IMR-90 (cell line): ENCODE results near the gene PRKCE.

Source experiments
- BHLHE40 ChIP-seq: fragments of 150-350 bp; IDR thresholded peaks from 2 replicates; pipeline ENCODE4 v1.6.1; 2016; ENCODE audit warnings: mild to moderate bottlenecking, low read depth, low read length
- CTCF ChIP-seq: conservative IDR thresholded peaks from 2 replicates; pipeline ENCODE4 v1.5.1; 2012; ENCODE audit warnings: mild to moderate bottlenecking, low read depth, low read length, improper control_type of control experiment
- USF2 ChIP-seq: fragments of 150-350 bp; IDR thresholded peaks from 2 replicates; pipeline ENCODE4 v1.6.1; 2017; ENCODE audit warnings: mild to moderate bottlenecking, antibody characterized with exemption, low read length, low read depth

- no peak for TF ChIP-seq USF2
- no peak for TF ChIP-seq CTCF
- TF ChIP-seq BHLHE40, result no peak
These were observed 157.7 kb downstream of the PRKCE start for GRCh38 chr2:45809205-45809604.
